ENCODE results near the gene DLGAP1.

DLGAP1 gene

DNA sequence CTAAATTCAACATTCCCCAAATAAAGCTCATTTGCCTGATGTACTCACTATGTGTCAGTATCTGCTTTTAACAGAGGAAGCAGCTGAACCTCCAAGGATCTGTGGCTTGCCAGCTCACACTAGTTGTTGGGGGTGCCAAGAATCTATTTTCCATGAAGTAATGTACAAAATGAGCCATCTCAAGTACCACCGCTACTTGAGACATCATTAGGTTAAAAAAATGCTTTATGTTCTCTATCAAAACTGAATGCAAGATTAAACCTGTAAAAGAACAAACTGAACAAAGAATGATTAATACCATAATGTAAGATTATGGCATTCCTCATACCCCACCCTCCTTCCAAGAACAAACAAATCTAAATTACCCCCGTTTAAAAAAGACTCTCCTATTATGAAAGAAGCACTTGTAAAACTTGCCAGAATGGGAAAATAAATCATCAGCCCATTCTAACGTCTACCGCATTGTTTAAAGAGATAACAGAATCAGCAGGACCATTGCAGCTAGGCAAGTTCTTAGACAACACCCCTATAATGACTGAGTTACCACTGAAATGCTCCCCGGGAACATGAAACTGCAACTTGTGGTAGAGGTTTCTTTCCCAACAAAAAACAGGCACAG is 471.6 kb downstream of the DLGAP1 start:
- no peak for TF ChIP-seq EZH2phosphoT487 (IDR thresholded peaks at IDR 0.05; ENCODE audit: low read depth)
- no peak for TF ChIP-seq CTCF (IDR thresholded peaks at IDR 0.05; ENCODE audit: low read depth, low read length)
- Histone ChIP-seq H3K27ac (ENCODE audit: low read length) (no peak overlapping the region), H3K4me2 (ENCODE audit: low read length) (no peak overlapping the region), H3K4me3 (ENCODE audit: low read length) (no peak overlapping the region), H2AFZ (ENCODE audit: low read depth, low read length) (no peak overlapping the region), H3K36me3 (replicated peaks; ENCODE audit: low read depth, low read length) (no peaks in the 10 kb centered on the region), H3K9me3 (ENCODE audit: insufficient read depth, low read length) (no peaks in the 10 kb centered on the region), H3K79me2 (ENCODE audit: low read length) (no peaks in the 10 kb centered on the region), H3K27me3 (ENCODE audit: low read depth, low read length) (peaks cover 3% of the 10 kb centered on the region; the same call in 1 of the 2 replicates), H3K4me1 (ENCODE audit: low read length) (no peaks in the 10 kb centered on the region), H4K20me1 (ENCODE audit: insufficient read depth, low read length) (no peaks in the 10 kb centered on the region), H3K9ac (ENCODE audit: low read length) (no peak overlapping the region)

DNA sequence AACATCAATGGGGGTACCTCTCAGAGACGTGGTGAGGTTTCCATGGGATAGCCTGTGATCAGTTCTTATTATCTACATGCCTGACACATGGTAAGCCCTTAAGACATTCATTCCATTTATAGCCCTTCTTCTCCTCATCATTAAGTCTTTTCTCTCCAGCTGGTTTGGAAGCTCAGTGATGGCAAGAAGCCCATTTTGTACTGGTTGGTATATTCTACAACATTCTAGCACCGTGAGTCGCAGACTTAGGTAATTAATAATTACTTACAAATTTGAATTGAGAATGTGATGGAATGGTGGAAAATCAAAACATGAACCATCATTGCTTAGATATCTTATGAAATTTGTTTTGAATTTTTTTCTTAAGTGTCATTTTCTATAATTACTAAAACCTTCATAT is 472.6 kb downstream of the DLGAP1 start:
- no peaks in the 10 kb centered on the region for H3K36me3 ChIP-seq (replicated peaks; ENCODE audit: low read depth, low read length)
- H2AFZ ChIP-seq (ENCODE audit: low read depth, low read length), result no peak overlapping the region
- H3K4me2 ChIP-seq (ENCODE audit: low read length), result no peak overlapping the region
- no peak overlapping the region for H3K4me3 ChIP-seq (ENCODE audit: low read length)
- no peaks in the 10 kb centered on the region for H3K9me3 ChIP-seq (ENCODE audit: insufficient read depth, low read length)
- H4K20me1 ChIP-seq (ENCODE audit: insufficient read depth, low read length), result no peaks in the 10 kb centered on the region
- no peak for TF ChIP-seq EZH2phosphoT487 (IDR thresholded peaks at IDR 0.05; ENCODE audit: low read depth)
- TF ChIP-seq CTCF (IDR thresholded peaks at IDR 0.05; ENCODE audit: low read depth, low read length), result no peak
- no peak overlapping the region for H3K27ac ChIP-seq (ENCODE audit: low read length)
- no peaks in the 10 kb centered on the region for H3K4me1 ChIP-seq (ENCODE audit: low read length)
- no peaks in the 10 kb centered on the region for H3K79me2 ChIP-seq (ENCODE audit: low read length)
- H3K9ac ChIP-seq (ENCODE audit: low read length), result no peak overlapping the region
- H3K27me3 ChIP-seq (ENCODE audit: low read depth, low read length), result peaks cover 3% of the 10 kb centered on the region; the same call in 1 of the 2 replicates

DNA sequence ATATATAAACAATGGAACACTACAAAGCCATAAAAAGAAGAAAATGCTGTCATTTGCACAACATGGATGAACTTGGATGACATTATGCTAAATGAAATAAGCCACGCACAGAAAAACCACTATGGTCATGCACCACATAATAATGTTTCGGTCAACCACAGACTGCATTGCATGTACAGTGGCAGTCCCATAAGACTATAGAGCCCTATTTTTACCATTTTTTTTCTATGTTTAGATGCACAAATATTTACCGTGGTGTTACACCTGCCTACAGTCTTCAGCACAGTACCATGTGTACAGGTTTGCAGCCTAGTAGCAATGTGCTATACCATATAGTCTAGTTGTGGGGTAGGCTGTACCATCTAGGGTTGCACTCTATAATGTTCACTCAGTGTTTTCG is 476.1 kb downstream of the DLGAP1 start:
- Histone ChIP-seq H3K9ac (ENCODE audit: low read length) (no peak overlapping the region), H3K36me3 (replicated peaks; ENCODE audit: low read depth, low read length) (no peaks in the 10 kb centered on the region), H3K4me1 (ENCODE audit: low read length) (no peaks in the 10 kb centered on the region), H3K9me3 (ENCODE audit: insufficient read depth, low read length) (no peaks in the 10 kb centered on the region), H3K4me2 (ENCODE audit: low read length) (no peak overlapping the region), H3K27me3 (ENCODE audit: low read depth, low read length) (peaks cover 3% of the 10 kb centered on the region; the same call in 1 of the 2 replicates), H2AFZ (ENCODE audit: low read depth, low read length) (no peak overlapping the region), H4K20me1 (ENCODE audit: insufficient read depth, low read length) (no peaks in the 10 kb centered on the region), H3K27ac (ENCODE audit: low read length) (no peak overlapping the region), H3K79me2 (ENCODE audit: low read length) (no peaks in the 10 kb centered on the region), H3K4me3 (ENCODE audit: low read length) (no peak overlapping the region)
- TF ChIP-seq EZH2phosphoT487 (IDR thresholded peaks at IDR 0.05; ENCODE audit: low read depth), result no peak
- no peak for TF ChIP-seq CTCF (IDR thresholded peaks at IDR 0.05; ENCODE audit: low read depth, low read length)

DNA sequence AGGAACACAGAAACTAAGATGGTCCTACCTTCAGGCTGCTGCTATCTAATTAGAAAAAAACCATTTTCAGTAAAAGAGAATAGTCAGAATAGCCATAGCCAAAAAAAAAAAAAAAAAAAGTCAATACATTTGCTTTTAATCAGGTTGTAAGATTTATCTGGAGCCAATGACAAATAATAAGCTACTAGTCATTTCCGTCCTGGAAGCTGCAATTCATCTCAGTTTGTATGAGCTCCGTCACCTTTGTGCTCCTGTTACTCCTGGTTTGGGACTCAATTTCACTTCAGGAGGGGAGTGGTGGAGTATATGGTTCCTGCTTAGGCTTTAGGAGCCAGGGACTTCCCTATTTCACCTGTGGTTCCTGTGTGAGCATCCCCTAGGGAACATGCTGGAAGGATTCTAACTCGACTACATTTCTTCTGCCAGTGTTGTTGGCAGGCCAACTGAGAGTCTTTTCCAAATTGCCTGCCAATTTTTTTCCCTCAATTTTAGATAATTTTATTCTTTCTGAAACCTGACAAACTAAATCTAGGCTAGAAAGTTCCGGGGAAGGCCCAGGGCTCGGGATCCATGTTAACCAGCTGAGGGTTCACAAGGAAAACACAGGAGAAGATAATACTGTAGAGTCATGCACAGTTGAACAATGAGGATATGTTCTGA is 481.8 kb downstream of the DLGAP1 start:
- Histone ChIP-seq H3K4me1 (ENCODE audit: low read length) (no peaks in the 10 kb centered on the region), H3K9ac (ENCODE audit: low read length) (no peak overlapping the region), H3K4me3 (ENCODE audit: low read length) (no peak overlapping the region), H4K20me1 (ENCODE audit: insufficient read depth, low read length) (no peaks in the 10 kb centered on the region), H3K27ac (ENCODE audit: low read length) (no peak overlapping the region), H3K27me3 (ENCODE audit: low read depth, low read length) (peaks cover 8% of the 10 kb centered on the region; the same call in 1 of the 2 replicates), H3K9me3 (ENCODE audit: insufficient read depth, low read length) (no peaks in the 10 kb centered on the region), H3K79me2 (ENCODE audit: low read length) (no peaks in the 10 kb centered on the region), H2AFZ (ENCODE audit: low read depth, low read length) (no peak overlapping the region), H3K4me2 (ENCODE audit: low read length) (no peak overlapping the region), H3K36me3 (replicated peaks; ENCODE audit: low read depth, low read length) (no peaks in the 10 kb centered on the region)
- TF ChIP-seq EZH2phosphoT487 (IDR thresholded peaks at IDR 0.05; ENCODE audit: low read depth) (no peak), CTCF (IDR thresholded peaks at IDR 0.05; ENCODE audit: low read depth, low read length) (no peak)
